HepG2 (cell line): ENCODE measurements around the gene LRRC73. TPM values are rescaled to one million over a fixed set of nuclear protein-coding genes. Genes with fewer than 3 reads are reported as not detected.
A peak's percentile ranks its signal among the peaks of the same experiment; 100 is the strongest.

Source experiments
- EZH2 ChIP-seq: conservative IDR thresholded peaks from 2 replicates; pipeline ENCODE4 v1.6.1; 2012; ENCODE audit warnings: mild to moderate bottlenecking, low read depth, low read length, moderate library complexity
- IRF2 ChIP-seq: IDR thresholded peaks from 2 replicates; pipeline ENCODE4 v1.6.1; 2018; ENCODE audit warnings: missing genetic modification reagents, missing compliant biosample characterization
- KAT2B ChIP-seq: fragments of 150-350 bp; IDR thresholded peaks from 2 replicates; pipeline ENCODE4 v1.6.1; 2014; ENCODE audit warnings: low read depth, low read length, borderline replicate concordance
- KMT2A ChIP-seq: sonication (generic); formaldehyde crosslinking; IDR thresholded peaks from 2 replicates; pipeline ENCODE4 v1.4.0; 2020; ENCODE audit warnings: missing genetic modification reagents
- NCOA1 ChIP-seq: sonication (generic); formaldehyde crosslinking; IDR thresholded peaks from 2 replicates; pipeline ENCODE4 v1.9.0; 2021; ENCODE audit warnings: missing genetic modification reagents
- POLR2AphosphoS2 ChIP-seq: IDR thresholded peaks from 2 replicates; pipeline ENCODE4 v1.6.1; 2011; ENCODE audit warnings: low read depth, low read length, improper control_type of control experiment
- RBM22 ChIP-seq: fragments of 200-400 bp; formaldehyde crosslinking; optimal IDR thresholded peaks from 2 replicates; pipeline ENCODE3; 2017; ENCODE audit warnings: mild to moderate bottlenecking, low read length, moderate library complexity
- REL ChIP-seq: sonication (generic); formaldehyde crosslinking; conservative IDR thresholded peaks from 2 replicates; pipeline ENCODE4 v1.8.0; 2022; ENCODE audit warnings: mild to moderate bottlenecking, missing genetic modification reagents, moderate library complexity
- SP4 ChIP-seq: sonication (generic); formaldehyde crosslinking; IDR thresholded peaks from 2 replicates; pipeline ENCODE4 v1.8.1; 2023; ENCODE audit warnings: mild to moderate bottlenecking, missing genetic modification reagents
- TERF1 ChIP-seq: sonication (generic); formaldehyde crosslinking; IDR thresholded peaks from 2 replicates; pipeline ENCODE4 v1.8.0; 2022; ENCODE audit warnings: mild to moderate bottlenecking, missing genetic modification reagents, moderate library complexity
- YEATS4 ChIP-seq: sonication (generic); formaldehyde crosslinking; IDR thresholded peaks from 2 replicates; pipeline ENCODE4 v1.4.0; 2020; ENCODE audit warnings: missing genetic modification reagents, borderline replicate concordance
- ZBTB33 ChIP-seq: sonication (generic); formaldehyde crosslinking; IDR thresholded peaks from 2 replicates; pipeline ENCODE4 v1.4.0; 2020; ENCODE audit warnings: missing genetic modification reagents
- ZBTB39 ChIP-seq: sonication (generic); formaldehyde crosslinking; IDR thresholded peaks from 2 replicates; pipeline ENCODE4 v1.5.0; 2020; ENCODE audit warnings: missing genetic modification reagents
- ZNF276 ChIP-seq: sonication (generic); formaldehyde crosslinking; IDR thresholded peaks from 2 replicates; pipeline ENCODE4 v1.4.0; 2020; ENCODE audit warnings: mild to moderate bottlenecking, low read depth, missing genetic modification reagents
- ZNF44 ChIP-seq: sonication (generic); formaldehyde crosslinking; IDR thresholded peaks from 2 replicates; pipeline ENCODE4 v1.5.1; 2020; ENCODE audit warnings: mild to moderate bottlenecking, missing genetic modification reagents
- ZNF703 ChIP-seq: sonication (generic); formaldehyde crosslinking; IDR thresholded peaks from 2 replicates; pipeline ENCODE4 v1.5.1; 2020; ENCODE audit warnings: missing genetic modification reagents, mild to moderate bottlenecking, moderate library complexity, borderline replicate concordance
- ZNF710 ChIP-seq: sonication (generic); formaldehyde crosslinking; IDR thresholded peaks from 2 replicates; pipeline ENCODE4 v1.5.0; 2020; ENCODE audit warnings: mild to moderate bottlenecking, missing genetic modification reagents, borderline replicate concordance
- ZNF839 ChIP-seq: sonication (generic); formaldehyde crosslinking; IDR thresholded peaks from 2 replicates; pipeline ENCODE4 v1.4.0; 2020; ENCODE audit warnings: missing genetic modification reagents, mild to moderate bottlenecking, borderline replicate concordance
- polyA plus RNA-seq, 8 experiments: library from polyadenylated mRNA; depleted of rRNA in 3 of 8; stranded (reverse) in 7 of 8; unstranded in 1 of 8; fragments of >200 nt; fragmentation: Illumina TruSeq in 4 of 8; extraction: Trizol in 4 of 8; gene quantifications; 2 replicates each; pipeline versions ENCODE4 v1.2.1 to v1.2.3, GENCODE V29; 2011 to 2016; ENCODE audit warnings: low read depth in 4 of 8, missing spikeins in 1 of 8, mixed read lengths in 1 of 8; ENCODE audit not compliant: insufficient read depth in 1 of 8
- total RNA-seq, 5 experiments: library from RNA; depleted of rRNA; stranded (reverse); fragments of >200 nt; fragmentation: Illumina TruSeq; extraction: Trizol; gene quantifications; 2 replicates each; pipeline ENCODE4 v1.2.3, GENCODE V29; 2016; ENCODE audit warnings: low read depth in 1 of 5

The LRRC73 gene
- total and polyA plus RNA-seq, 2 of the 13 experiments (the other 11 are each of a cell fraction or from before 2014, with no cell fraction given) = 0.11 to 0.12 TPM

- TF ChIP-seq REL (CRISPR knock-in tag) (no peak), ZNF276 (no peak), TERF1 (CRISPR knock-in tag) (no peak), ZNF710 (no peak), ZNF839 (CRISPR knock-in tag) (no peak; the same call in 1 of the 2 replicates), ZNF44 (no peak), KAT2B (no peak), SP4 (CRISPR knock-in tag) (no peak), RBM22 (no peak), KMT2A (no peak), POLR2AphosphoS2 (no peak), NCOA1 (CRISPR knock-in tag) (0 out of 2 replicates have a peak, but pooled peaks have one; percentile 75), EZH2 (no peak; the same call in 1 of the 2 replicates), ZBTB33 (CRISPR knock-in tag) (no peak; the same call in 1 of the 2 replicates), ZNF703 (CRISPR knock-in tag) (no peak), ZBTB39 (CRISPR knock-in tag) (0 out of 2 replicates have a peak, but pooled peaks have one; percentile 31), YEATS4 (no peak), IRF2 (CRISPR knock-in tag) (no peak)
Observed at GRCh38 chr6:43509142-43509983, 783 bp downstream of the LRRC73 start (continued).
